Retinal pigment epithelial cell (primary cell): ENCODE data around the gene CNDP1.

Source experiments
- DNase-seq: peaks from one replicate; pipeline ENCODE4 v3.0.0-alpha.2; 2010; ENCODE audit warnings: low read depth
- H3K4me3 ChIP-seq: 2 replicates; pipeline ENCODE4 v1.5.1; 2011; ENCODE audit warnings: mild to moderate bottlenecking, low read length, control low read depth, moderate library complexity
- TF ChIP-seq, protein P1 (sequence below): conservative IDR thresholded peaks from 2 replicates; pipeline ENCODE4 v1.5.1; 2011; ENCODE audit warnings: low read depth, low read length, control low read depth, inconsistent platforms

The CNDP1 gene

DNA sequence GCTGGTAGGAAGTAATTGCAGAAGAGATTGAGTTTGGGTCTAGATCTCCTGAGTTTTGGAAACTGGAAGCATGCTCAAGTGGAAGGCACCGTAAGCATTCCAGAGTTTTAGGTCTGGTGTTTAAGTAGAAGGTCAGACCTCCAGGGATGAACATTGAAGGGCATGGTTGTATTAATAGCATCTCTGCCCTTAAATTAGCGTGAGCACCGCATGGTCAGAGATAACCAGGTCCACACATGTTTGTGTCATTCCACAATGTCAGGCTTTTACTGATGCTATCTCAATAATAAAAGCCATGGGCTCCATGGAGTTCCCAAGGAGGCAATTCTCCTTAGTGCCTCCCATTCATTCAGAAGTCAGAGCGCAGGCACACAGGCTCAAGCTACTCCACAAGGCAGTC is 35.1 kb downstream of the CNDP1 start:
- H3K4me3 ChIP-seq, result no peak overlapping the region
- no peak for DNase-seq
- TF ChIP-seq, protein P1, sequence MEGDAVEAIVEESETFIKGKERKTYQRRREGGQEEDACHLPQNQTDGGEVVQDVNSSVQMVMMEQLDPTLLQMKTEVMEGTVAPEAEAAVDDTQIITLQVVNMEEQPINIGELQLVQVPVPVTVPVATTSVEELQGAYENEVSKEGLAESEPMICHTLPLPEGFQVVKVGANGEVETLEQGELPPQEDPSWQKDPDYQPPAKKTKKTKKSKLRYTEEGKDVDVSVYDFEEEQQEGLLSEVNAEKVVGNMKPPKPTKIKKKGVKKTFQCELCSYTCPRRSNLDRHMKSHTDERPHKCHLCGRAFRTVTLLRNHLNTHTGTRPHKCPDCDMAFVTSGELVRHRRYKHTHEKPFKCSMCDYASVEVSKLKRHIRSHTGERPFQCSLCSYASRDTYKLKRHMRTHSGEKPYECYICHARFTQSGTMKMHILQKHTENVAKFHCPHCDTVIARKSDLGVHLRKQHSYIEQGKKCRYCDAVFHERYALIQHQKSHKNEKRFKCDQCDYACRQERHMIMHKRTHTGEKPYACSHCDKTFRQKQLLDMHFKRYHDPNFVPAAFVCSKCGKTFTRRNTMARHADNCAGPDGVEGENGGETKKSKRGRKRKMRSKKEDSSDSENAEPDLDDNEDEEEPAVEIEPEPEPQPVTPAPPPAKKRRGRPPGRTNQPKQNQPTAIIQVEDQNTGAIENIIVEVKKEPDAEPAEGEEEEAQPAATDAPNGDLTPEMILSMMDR, result no peak

DNA sequence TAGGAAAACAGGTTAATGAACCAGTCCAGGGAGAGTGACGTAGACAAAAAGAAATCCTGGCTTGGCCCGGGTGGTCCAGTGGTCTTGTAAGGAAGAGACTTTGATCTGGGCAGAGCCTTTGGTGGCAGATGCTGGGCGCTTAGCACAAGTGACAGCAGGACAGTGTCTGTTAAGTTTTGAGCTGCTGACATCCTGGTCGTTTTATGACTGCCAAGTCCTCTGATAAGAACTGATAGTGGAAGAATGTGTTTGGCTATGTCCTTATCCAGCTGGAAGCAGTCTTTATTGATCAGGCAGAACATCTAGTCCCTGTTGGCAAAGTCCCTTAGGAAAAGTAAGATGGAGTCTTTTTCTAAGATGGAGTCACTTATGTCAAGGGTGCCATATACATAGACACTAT is 36.0 kb downstream of the CNDP1 start:
- TF ChIP-seq, protein P1, result no peak
- no peak overlapping the region for H3K4me3 ChIP-seq
- no peak for DNase-seq

DNA sequence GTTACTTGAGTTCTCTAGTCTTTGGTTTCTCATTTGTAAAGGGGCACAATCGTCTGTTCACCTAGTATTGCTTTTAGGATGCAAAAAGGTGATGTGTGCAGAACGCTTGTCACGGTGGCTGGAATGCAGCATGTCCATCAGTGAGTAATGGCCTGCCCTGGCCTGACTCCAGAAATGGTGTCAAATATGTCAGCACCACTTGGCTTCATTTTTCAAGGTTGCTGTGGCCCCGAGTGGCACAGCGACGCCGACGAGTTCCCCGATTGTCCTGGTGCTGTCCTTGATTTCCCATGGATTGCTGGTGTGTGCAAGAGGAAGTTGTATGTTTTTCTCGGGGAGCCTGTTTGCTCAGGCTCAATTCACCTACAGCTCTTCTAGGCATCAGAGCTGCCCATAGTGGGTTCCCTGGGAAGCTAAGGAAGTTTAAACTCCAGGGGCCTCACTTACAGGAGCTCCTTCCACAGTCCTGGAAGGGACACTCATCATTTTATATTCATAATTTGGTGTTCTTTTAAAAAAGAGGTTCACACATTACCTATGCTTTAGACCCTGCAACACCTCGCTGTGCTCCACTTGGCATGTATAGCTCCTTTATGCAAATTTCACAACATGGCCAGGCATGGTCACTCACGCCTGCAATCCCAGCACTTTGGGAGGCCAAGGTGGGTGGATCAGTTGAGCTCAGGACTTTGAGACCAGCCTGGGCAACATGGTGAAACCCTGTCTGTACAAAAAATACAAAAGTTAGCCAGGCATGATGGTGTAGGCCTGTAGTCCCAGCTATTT is 37.8 kb downstream of the CNDP1 start:
- TF ChIP-seq, protein P1, result no peak
- no peak overlapping the region for H3K4me3 ChIP-seq
- DNase-seq, result no peak

DNA sequence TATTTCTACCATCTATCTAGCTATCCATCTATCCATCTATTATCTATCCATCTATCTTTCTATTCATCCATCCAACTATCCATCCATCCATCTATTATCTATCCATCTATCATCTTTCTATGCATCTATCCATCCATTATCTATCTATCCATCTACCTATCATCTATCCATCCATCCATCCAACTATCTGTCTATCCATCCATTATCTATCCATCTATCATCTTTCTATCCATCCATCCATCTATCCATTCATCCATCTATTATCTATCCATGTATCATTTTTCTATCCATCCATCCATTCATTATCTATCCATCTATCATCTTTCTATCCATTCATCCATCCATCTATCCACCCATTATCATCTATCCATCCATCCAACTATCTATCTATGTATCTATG is 38.8 kb downstream of the CNDP1 start:
- TF ChIP-seq, protein P1, result no peak
- no peak for DNase-seq
- H3K4me3 ChIP-seq, result no peak overlapping the region

DNA sequence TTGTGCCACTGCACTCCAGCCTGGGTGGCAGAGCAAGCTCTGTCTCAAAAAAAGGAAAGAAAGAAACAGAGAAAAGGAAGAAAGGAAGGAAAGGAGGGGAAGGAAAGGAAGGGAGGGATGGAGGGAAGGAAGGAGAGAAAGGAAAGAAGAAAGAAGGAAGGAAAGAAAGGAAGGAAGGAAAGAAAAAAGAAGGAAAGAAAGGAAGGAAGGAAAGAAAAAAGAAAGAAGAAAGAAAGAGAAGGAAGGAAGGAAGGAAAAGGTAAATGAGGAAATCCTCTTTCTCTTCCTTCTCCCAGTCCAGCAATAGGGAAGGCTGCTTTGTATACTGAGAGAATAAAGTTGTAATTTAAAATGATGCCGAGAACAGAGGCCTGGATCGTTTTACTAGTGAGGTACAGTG is 40.6 kb downstream of the CNDP1 start:
- no peak overlapping the region for H3K4me3 ChIP-seq
- no peak for DNase-seq
- TF ChIP-seq, protein P1, result no peak

DNA sequence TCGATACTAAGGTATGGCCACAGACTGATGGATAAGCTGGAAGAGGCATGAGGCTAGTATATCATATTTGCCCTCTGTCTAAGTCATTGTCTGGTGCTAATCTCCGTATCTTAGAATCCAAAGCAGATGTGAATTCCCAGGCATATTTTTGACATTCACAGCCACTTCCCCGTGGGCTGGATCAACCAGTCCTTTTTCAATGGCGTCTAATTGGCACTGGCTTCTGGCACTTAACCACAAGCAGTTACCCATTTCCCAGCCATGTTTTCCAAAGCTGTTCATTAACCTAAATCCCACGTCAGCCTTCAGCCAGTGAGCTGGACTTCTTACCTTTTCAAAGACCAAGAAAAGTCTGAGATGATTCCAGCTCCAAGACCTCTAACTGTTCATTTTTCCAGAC is 42.7 kb downstream of the CNDP1 start:
- no peak overlapping the region for H3K4me3 ChIP-seq
- TF ChIP-seq, protein P1, result no peak
- DNase-seq, result no peak

DNA sequence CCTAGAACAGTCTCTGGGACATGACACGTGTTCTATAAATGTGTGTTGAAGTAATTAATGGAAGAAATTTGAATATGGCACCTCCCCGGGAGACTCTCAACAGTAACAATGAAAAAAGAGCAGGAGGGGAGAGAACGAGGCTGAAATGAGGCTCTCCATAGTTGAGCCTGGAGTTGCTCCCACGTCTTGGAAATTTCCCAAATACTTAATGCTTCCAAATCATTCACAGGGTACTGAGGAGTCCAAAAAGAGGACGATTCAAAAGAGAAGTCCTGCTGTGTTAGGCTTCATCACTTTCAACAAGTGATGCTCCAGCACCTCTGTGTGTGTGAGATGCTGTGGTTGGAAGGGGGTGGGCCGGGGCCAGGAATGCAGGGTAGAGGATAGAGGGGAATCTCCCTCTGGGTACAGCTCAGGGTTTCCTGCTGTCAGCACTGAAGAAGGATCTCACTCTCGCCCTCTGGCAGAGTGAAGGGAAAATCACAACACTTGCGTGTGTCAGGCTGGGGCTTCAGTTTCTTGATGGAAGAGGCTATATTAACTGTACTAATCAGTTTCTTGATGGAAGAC is 45.3 kb downstream of the CNDP1 start:
- DNase-seq, result no peak
- TF ChIP-seq, protein P1, result no peak

More for the DNA sequence above, 45.3 kb downstream of the CNDP1 start:
- H3K4me3 ChIP-seq, result no peak overlapping the region
